Small intestine (tissue), 7 donors: Measurements from ENCODE around the gene PSTPIP1. TPM values are rescaled to one million over a fixed set of nuclear protein-coding genes. Genes with fewer than 3 reads are reported as not detected.

Experiments used
- DNase-seq, 2 donors: peaks; one replicate each; pipeline versions ENCODE4 v3.0.0 to v3.0.0-alpha.2; 2013
- FAIRE-seq: peaks from 2 replicates; lab custom pipeline; 2012; peaks lifted over from hg19 to GRCh38; lab: Jason Lieb, UNC
- H3K27ac ChIP-seq, 3 donors: one replicate each; pipeline ENCODE4 v1.5.1; 2013; ENCODE audit warnings: low read length in 2 of 3, mild to moderate bottlenecking in 2 of 3, control low read depth in 1 of 3, inconsistent platforms in 1 of 3, low read depth in 1 of 3, moderate library complexity in 1 of 3
- H3K27me3 ChIP-seq, 3 donors: one replicate each; pipeline ENCODE4 v1.6.1; 2013; ENCODE audit warnings: low read length in 3 of 3, inconsistent platforms in 1 of 3; ENCODE audit not compliant: control insufficient read depth in 3 of 3, insufficient read depth in 3 of 3
- H3K36me3 ChIP-seq, 3 donors: one replicate each; pipeline ENCODE4 v1.6.1; 2013; ENCODE audit warnings: low read length in 3 of 3, inconsistent platforms in 1 of 3, low read depth in 1 of 3, mild to moderate bottlenecking in 1 of 3, moderate library complexity in 1 of 3; ENCODE audit not compliant: control insufficient read depth in 3 of 3, insufficient read depth in 2 of 3
- H3K4me1 ChIP-seq, 3 donors: one replicate each; pipeline ENCODE4 v1.6.1; 2013; ENCODE audit warnings: low read length in 2 of 3, inconsistent platforms in 1 of 3, low read depth in 1 of 3, mild to moderate bottlenecking in 1 of 3, moderate library complexity in 1 of 3; ENCODE audit not compliant: control insufficient read depth in 3 of 3, insufficient read depth in 2 of 3
- H3K4me3 ChIP-seq, 3 donors: one replicate each; pipeline ENCODE4 v1.5.1; 2013; ENCODE audit warnings: low read length in 3 of 3, control low read depth in 1 of 3, inconsistent platforms in 1 of 3, low read depth in 1 of 3, mild to moderate bottlenecking in 1 of 3, moderate library complexity in 1 of 3
- H3K9me3 ChIP-seq, 2 donors: one replicate each; pipeline ENCODE4 v1.6.1; 2013; ENCODE audit warnings: low read depth in 1 of 2, low read length in 1 of 2; ENCODE audit not compliant: control insufficient read depth in 2 of 2, insufficient read depth in 1 of 2
- WGBS, 3 donors: extraction: QIAGEN DNeasy Blood & Tissue Kit; methylation state at CpG; one replicate each; pipeline ENCODE4 v1.1.7; 2013; 5-methylcytosine and 5-hydroxymethylcytosine counted together
- polyA plus RNA-seq, 4 donors: library from polyadenylated mRNA; stranded (reverse) in 3 of 4; unstranded in 1 of 4; fragments of 200-250 nt in 3 of 4; fragments of 120-200 nt in 1 of 4; gene quantifications; one replicate each; pipeline versions ENCODE4 v1.2.1 to v1.2.3, GENCODE V29; 2013
- donor health status: healthy with polysubstance abuse.
- donor health status: control.
- donor health status: control.
- donor health status: Bipolar disorder and iron deficiency.
- donor health status: healthy.

Gene PSTPIP1
- polyA plus RNA-seq, 4 donors, result 1.8 to 17.0 (median 3.2) TPM

DNA sequence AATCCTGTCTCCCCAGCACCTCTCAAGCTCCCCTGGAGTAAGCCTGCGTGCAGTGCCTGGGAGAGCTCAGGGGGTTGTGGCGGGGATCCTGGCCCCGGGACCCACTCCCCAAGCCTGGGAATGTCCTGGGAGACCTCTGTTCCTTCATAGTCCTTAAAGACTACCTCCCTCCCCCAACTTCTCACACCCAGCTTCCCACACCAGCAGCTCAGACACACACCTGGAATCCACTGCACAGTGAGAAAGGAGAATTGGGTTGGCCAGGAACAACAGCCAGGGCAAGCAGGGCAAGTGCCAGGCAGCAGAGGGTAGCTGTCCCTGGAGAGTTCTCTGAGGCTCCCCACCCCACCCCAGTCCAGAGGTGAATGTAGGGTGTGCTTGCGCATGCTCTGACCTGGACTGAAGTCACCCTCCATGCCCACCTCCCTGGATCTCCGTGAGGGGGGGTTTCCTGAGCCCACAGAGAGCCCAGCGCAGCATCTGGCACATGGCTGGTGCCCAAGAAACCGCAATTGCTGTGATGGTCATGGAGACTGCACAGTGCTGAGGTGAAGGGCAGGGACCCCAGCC lies 22.2 kb downstream of the PSTPIP1 start:
- H3K9me3 ChIP-seq, result no peaks in the 10 kb centered on the region
- no peaks in the 10 kb centered on the region for H3K4me1 ChIP-seq
- H3K4me3 ChIP-seq, result no peak overlapping the region
- no peak for FAIRE-seq
- 53 to 79% (median 54%) methylated on average over 7 of the region's 7 CpGs for WGBS, 3 donors
- H3K36me3 ChIP-seq, result no peaks in the 10 kb centered on the region
- H3K27ac ChIP-seq, result no peak overlapping the region
- H3K27me3 ChIP-seq, result peaks cover 0 to 2% (median 0%) of the 10 kb centered on the region in 3 donors
- DNase-seq, result peak in 1 of 2 donors; percentile 62

DNA sequence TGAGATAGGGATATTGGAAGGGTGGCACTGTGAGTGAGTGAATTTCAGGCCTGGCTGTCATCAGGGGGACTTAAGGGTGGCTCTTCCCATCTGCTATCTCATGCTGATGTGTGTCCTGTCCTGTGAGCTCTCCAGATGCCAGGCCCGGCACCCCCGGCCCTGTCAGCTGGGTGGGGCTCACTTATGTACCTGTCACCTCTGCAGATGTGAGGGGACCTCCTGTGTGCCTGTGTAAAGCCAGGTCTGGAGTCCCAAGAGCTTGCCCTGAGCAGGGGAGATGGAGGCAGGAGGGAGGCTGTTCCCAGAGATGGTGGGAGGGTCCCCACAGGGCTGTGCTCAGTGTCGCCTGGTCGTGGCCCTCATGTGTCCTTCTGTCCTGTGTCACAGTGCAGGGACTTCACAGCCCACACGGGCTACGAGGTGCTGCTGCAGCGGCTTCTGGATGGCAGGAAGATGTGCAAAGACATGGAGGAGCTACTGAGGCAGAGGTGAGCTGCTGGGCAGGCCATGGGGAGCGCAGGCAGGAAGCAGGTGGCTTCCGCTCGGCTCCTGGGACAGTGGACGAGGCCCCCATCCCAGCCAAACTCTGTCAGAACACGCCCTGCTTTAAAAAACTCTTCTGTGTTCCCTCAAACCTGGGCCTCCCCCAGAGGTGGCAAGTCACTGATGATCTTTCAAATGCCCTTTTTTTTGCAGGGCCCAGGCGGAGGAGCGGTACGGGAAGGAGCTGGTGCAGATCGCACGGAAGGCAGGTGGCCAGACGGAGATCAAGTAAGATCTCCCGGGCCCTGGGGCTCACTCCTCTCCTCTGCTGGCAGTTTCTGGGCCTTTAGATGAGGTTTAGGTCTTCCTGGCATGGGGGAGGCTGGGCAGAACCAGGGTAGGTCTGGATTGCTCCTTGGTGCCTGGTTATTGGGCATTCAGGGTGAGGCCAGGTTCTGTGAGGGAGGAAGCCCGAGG lies 23.1 kb downstream of the PSTPIP1 start:
- peaks cover 0 to 2% (median 0%) of the 10 kb centered on the region in 3 donors for H3K27me3 ChIP-seq
- WGBS, 3 donors, result 84 to 91% (median 84%) methylated on average over 20 of the region's 20 CpGs
- H3K4me3 ChIP-seq, result no peak overlapping the region
- FAIRE-seq (no peak), DNase-seq (no peak)
- no peaks in the 10 kb centered on the region for H3K9me3 ChIP-seq
- H3K27ac ChIP-seq, result no peak overlapping the region
- no peaks in the 10 kb centered on the region for H3K4me1 ChIP-seq
- no peaks in the 10 kb centered on the region for H3K36me3 ChIP-seq

DNA sequence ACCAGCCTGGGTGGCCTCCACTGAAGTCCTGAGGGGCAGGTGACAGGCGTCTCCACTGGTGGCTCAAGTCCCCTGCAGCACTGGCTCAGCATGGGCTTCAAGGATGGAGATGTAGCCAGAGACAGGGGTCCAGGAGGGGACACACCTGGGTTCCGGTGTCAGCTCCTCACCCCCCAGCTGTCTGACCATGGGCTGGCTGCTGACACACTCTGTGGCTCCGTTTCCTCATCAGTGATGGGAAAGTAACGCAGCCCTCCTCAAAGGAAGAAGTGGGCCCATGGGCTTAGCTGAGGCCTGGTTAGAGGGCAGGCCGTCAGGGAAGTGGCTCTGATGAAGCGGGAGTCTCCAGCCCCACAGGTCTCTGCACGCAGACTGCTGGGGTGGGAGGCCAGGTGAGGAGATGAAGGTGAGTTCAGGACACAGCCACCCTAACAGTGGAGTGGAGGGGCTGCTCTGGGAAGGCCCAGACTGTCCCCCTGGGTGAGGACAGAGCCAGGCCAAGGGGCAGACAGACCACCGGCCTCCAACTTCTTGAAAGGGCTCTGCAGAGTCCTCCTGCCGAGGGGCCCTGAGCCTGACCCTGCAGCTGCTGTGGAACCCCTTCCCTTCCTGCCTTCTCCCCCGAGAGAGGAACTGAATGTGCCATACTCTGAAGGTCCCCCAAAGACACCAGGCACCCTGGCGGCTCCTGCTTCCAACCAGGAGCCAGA lies 24.0 kb downstream of the PSTPIP1 start:
- no peaks in the 10 kb centered on the region for H3K4me1 ChIP-seq

DNA sequence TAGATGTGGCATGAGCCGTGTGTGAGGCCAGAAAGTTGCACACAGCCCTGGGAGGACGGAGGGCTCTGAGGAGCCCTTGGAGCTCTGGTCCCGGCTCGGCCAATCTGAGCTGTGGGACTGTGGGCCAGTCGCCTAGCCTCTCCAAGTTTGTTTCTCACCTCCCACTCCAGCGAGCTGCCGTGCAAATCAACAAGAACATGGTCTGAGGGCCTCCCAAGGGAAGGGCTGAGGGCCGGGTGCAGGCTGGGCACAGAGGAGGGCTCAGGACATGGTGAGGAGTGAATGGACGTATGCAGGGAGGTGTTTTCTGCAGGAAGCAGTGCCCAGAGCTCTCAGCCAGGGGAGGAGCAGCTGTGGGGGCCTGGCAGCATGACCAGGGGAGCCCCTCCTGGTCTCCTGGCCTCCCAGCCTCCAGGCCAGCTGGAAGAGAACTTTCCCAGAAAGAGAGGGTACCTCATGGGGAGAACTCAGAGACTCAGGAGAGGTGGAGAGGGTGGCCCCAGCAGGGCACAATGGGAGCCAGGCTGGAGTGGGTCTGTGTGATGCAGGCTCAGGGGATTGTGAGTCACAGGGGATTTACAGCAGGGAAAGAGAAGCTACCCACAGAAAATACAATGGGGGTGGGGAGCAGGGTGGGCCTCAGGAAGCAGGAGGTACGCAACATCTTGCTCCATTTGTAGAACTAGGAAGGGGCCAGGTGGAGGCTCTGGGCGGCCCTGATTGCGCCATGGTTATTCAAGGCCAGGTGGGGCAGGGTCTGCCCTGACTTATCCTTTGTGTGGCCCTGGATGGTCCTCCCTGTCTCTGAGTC lies 24.8 kb downstream of the PSTPIP1 start:
- no peaks in the 10 kb centered on the region for H3K4me1 ChIP-seq
- 78 to 84% (median 82%) methylated on average over 12 of the region's 12 CpGs for WGBS, 3 donors
- no peaks in the 10 kb centered on the region for H3K9me3 ChIP-seq
- H3K27ac ChIP-seq, result no peak overlapping the region
- no peak overlapping the region for H3K4me3 ChIP-seq
- DNase-seq (no peak), FAIRE-seq (no peak)
- no peaks in the 10 kb centered on the region for H3K36me3 ChIP-seq
- no peaks in the 10 kb centered on the region for H3K27me3 ChIP-seq

More for the DNA sequence above, 24.0 kb downstream of the PSTPIP1 start:
- no peak for FAIRE-seq
- no peak for DNase-seq
- H3K4me3 ChIP-seq, result no peak overlapping the region
- H3K27ac ChIP-seq, result no peak overlapping the region
- H3K36me3 ChIP-seq, result no peaks in the 10 kb centered on the region
- no peaks in the 10 kb centered on the region for H3K9me3 ChIP-seq
- H3K27me3 ChIP-seq, result no peaks in the 10 kb centered on the region
- 81 to 87% (median 83%) methylated on average over 11 of the region's 11 CpGs for WGBS, 3 donors

DNA sequence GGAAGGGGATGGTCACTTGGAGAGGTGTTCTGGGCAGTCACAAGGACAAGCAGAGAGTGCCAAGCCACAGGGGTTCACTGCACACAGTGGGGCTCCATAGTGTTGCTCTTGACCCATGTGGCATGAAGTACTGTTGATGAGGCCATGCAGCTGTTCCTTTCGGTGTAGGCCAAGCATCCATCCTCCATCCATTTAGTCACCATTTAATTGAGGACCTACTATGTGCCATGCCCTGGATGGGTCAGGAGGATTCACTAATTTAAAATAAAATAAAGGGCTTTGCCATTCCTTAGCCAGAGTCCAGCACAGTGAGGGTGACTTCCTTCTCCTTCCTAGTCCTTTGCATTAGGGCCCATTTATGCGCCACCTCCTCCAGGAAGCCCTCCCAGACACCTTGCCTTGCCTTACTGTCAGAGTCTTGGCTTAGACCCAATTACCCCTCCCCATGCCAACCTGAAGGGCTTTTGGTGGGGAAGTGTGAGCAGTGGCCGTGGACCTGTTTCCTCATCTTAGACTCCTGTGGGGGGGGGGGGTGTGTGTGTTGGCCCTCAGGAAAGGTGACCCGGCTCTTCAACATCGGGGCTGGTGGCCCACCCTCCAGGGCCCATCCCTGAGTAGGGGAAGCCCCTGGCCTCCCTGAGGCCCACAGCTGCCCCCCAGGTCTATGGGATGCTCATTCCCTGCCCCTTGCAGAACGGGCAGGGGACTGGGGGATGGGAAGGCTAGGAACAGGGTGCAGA lies 25.6 kb downstream of the PSTPIP1 start:
- no peak overlapping the region for H3K4me3 ChIP-seq
- H3K27ac ChIP-seq, result peak overlapping the region in 1 of 3 donors; percentile 14
- DNase-seq (no peak), FAIRE-seq (no peak)
- no peaks in the 10 kb centered on the region for H3K27me3 ChIP-seq
- H3K9me3 ChIP-seq, result no peaks in the 10 kb centered on the region
- 72 to 91% (median 78%) methylated on average over 6 of the region's 6 CpGs for WGBS, 3 donors
- no peaks in the 10 kb centered on the region for H3K4me1 ChIP-seq
- H3K36me3 ChIP-seq, result no peaks in the 10 kb centered on the region

DNA sequence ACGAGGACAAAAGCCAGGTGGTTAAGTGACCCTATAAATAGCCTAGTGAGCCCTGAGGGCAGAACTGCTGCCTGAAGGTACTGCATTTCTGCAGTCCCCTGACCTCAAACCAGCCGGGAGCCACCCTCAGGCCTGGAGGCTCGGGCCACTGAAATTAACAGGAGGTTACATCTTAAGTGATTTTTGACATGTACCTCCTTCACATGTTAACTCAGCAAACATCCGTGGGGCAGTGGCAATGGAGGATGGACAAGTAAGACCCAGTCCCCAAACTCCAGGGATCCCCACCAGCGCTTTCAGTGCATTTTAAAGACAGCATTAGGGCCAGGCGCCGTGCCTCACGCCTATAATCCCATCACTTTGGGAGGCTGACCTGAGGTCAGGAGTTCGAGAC lies 26.2 kb downstream of the PSTPIP1 start:
- DNase-seq (no peak), FAIRE-seq (no peak)
- no peaks in the 10 kb centered on the region for H3K9me3 ChIP-seq
- peak overlapping the region in 1 of 3 donors; percentile 14 for H3K27ac ChIP-seq
- H3K4me1 ChIP-seq, result no peaks in the 10 kb centered on the region
- WGBS, 3 donors, result 79 to 86% (median 81%) methylated on average over 9 of the region's 9 CpGs
- no peaks in the 10 kb centered on the region for H3K36me3 ChIP-seq
- no peak overlapping the region for H3K4me3 ChIP-seq
- no peaks in the 10 kb centered on the region for H3K27me3 ChIP-seq

DNA sequence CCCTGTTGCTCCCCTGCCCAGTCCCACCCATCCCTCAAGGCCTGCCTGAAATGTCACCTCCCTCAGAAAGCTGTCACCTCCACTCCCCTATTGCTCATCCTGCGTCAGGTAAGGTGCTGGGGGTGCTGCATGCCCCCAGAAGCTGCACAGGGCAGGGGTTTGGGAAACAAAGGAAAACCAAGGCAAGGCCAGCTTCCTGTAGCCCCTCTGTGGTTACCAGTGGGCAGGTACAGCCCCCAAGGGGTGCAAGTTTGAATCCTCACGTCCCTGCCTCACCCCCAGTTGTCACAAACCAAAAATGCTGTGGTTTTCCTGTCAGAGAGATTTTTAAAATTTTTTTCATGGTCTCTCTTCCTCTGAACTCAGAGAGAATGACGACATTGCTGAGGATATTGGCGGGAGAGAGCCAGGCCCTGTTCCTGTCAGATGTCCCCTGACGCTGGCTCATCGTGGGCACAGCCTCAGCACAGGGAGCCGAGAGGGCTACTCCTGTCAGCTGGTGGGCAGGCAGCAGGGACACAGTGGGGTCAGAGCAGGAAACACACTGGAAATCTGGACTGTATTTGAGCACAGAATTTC lies 27.0 kb downstream of the PSTPIP1 start:
- Histone ChIP-seq H3K36me3 (no peaks in the 10 kb centered on the region), H3K27me3 (no peaks in the 10 kb centered on the region), H3K9me3 (no peaks in the 10 kb centered on the region), H3K4me3 (no peak overlapping the region), H3K4me1 (no peaks in the 10 kb centered on the region), H3K27ac (peak overlapping the region in 1 of 3 donors; percentile 30)
- FAIRE-seq (no peak), DNase-seq (peak in 1 of 2 donors; percentile 39)
- WGBS, 3 donors, result 56 to 75% (median 66%) methylated on average over 7 of the region's 7 CpGs
